ENCODE data around the gene WNT7B. TPM values are rescaled to one million over a fixed set of nuclear protein-coding genes. Genes with fewer than 3 reads are reported as not detected.

The WNT7B gene
- total RNA-seq, 2 donors from 2014 or later = 0.19 TPM; not detected in 1

- no peak overlapping the region for H3K27ac ChIP-seq
- no peaks in the 10 kb centered on the region for H3K27me3 ChIP-seq
- H3K4me3 ChIP-seq = no peak overlapping the region
- no peaks in the 10 kb centered on the region for H3K9me3 ChIP-seq
- DNase-seq (ENCODE audit: low spot score) = no peak
- H3K4me1 ChIP-seq = peaks cover 0 to 10% of the 10 kb centered on the region in 2 donors
- TF ChIP-seq CTCF (IDR thresholded peaks at IDR 0.05) = no peak
- no peaks in the 10 kb centered on the region for H3K36me3 ChIP-seq
Observed at GRCh38 chr22:45892681-45893461, 84.1 kb downstream of the WNT7B start.

GRCh38 chr22:45891996-45892621 lies 84.9 kb downstream of the WNT7B start:
- Histone ChIP-seq H3K27me3 (no peaks in the 10 kb centered on the region), H3K4me3 (no peak overlapping the region), H3K27ac (no peak overlapping the region), H3K9me3 (no peaks in the 10 kb centered on the region), H3K4me1 (peaks cover 0 to 10% of the 10 kb centered on the region in 2 donors), H3K36me3 (no peaks in the 10 kb centered on the region)
- TF ChIP-seq CTCF (IDR thresholded peaks at IDR 0.05) = no peak
- no peak for DNase-seq (ENCODE audit: low spot score)

DNA sequence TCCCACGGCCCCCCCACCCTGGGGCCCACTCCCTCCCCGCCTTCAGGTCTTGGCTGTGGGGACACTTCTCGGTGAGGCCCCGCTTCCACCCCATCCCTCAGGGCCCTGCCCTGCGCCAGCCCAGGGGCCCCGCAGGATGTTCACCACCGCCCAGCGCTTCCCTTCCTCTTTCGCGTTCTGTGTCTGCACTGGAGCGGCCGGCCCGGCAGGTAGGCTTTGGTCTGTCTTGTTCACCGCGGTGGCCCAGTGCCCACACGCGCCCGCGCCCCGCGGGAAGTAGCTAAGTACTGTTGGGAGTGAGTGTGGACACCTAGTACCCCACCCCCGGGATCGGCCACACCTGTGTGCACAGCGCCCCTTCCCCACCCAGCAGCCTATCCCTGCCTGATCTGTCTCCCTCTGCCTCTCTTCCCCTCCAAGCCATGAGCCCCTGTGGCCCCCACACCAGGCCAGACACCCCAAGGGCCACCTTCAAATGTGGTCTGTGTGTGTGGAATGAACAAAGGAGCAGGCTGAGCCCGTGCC lies 85.4 kb downstream of the WNT7B start:
- Histone ChIP-seq H3K9me3 (no peaks in the 10 kb centered on the region), H3K4me1 (peaks cover 0 to 10% of the 10 kb centered on the region in 2 donors), H3K27me3 (no peaks in the 10 kb centered on the region), H3K36me3 (no peaks in the 10 kb centered on the region), H3K27ac (no peak overlapping the region), H3K4me3 (no peak overlapping the region)
- DNase-seq (ENCODE audit: low spot score) = no peak
- TF ChIP-seq CTCF (IDR thresholded peaks at IDR 0.05) = no peak

DNA sequence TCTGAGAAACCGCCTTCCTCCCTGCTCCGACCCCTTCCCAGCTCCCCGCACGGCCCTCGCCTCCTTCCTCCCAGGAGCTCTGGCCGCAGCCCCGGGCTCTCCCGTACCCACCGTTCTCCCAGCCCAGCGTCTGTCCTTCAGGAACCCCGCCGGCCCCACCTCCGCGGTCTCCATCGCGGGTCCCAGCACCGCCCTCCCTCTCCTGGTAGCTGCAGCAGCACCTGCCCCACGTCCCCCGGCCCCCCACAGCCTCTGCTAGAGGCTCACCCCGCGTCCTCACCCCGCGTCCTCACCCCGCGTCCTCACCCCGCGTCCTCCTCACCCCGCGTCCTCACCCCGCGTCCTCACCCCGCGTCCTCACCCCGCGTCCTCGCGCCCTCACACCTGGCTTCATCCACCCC lies 85.9 kb downstream of the WNT7B start:
- TF ChIP-seq CTCF (IDR thresholded peaks at IDR 0.05) = no peak
- Histone ChIP-seq H3K27ac (no peak overlapping the region), H3K4me3 (no peak overlapping the region), H3K4me1 (peaks cover 0 to 10% of the 10 kb centered on the region in 2 donors), H3K9me3 (no peaks in the 10 kb centered on the region), H3K27me3 (no peaks in the 10 kb centered on the region), H3K36me3 (no peaks in the 10 kb centered on the region)
- no peak for DNase-seq (ENCODE audit: low spot score)

GRCh38 chr22:45890351-45890635 lies 86.7 kb downstream of the WNT7B start:
- no peak overlapping the region for H3K4me3 ChIP-seq
- no peak overlapping the region for H3K27ac ChIP-seq
- H3K27me3 ChIP-seq = no peaks in the 10 kb centered on the region
- no peaks in the 10 kb centered on the region for H3K9me3 ChIP-seq
- no peak for DNase-seq (ENCODE audit: low spot score)
- peaks cover 0 to 10% of the 10 kb centered on the region in 2 donors for H3K4me1 ChIP-seq
- TF ChIP-seq CTCF (IDR thresholded peaks at IDR 0.05) = no peak
- no peaks in the 10 kb centered on the region for H3K36me3 ChIP-seq
